Trophoblast cell (in vitro differentiated cells and primary cell): Measurements from ENCODE around the gene CXCL3.
A peak's percentile ranks its signal among the peaks of the same experiment; 100 is the strongest.

Experiments
- DNase-seq, 2 donors: peaks; one replicate each; pipeline ENCODE4 v3.0.0-alpha.2; 2016
- H2AFZ ChIP-seq: 2 replicates; pipeline ENCODE4 v1.6.1; 2013; ENCODE audit warnings: low read length, moderate library complexity, mild to moderate bottlenecking; ENCODE audit not compliant: insufficient read depth, poor library complexity
- H2AK5ac ChIP-seq: 2 replicates; pipeline ENCODE4 v1.6.1; 2013; ENCODE audit warnings: mild to moderate bottlenecking, low read length
- H2BK120ac ChIP-seq: 2 replicates; pipeline ENCODE4 v1.6.1; 2013; ENCODE audit warnings: low read length, mild to moderate bottlenecking, moderate library complexity; ENCODE audit not compliant: insufficient read depth, poor library complexity
- H2BK12ac ChIP-seq: 2 replicates; pipeline ENCODE4 v1.6.1; 2013; ENCODE audit warnings: mild to moderate bottlenecking, low read length, moderate library complexity
- H2BK5ac ChIP-seq: 2 replicates; pipeline ENCODE4 v1.6.1; 2013; ENCODE audit warnings: low read length, low read depth, moderate library complexity, mild to moderate bottlenecking; ENCODE audit not compliant: poor library complexity
- H3K14ac ChIP-seq: 2 replicates; pipeline ENCODE4 v1.6.1; 2013; ENCODE audit warnings: mild to moderate bottlenecking, low read length
- H3K18ac ChIP-seq: 2 replicates; pipeline ENCODE4 v1.6.1; 2013; ENCODE audit warnings: mild to moderate bottlenecking, low read length
- H3K23ac ChIP-seq: 2 replicates; pipeline ENCODE4 v1.6.1; 2013; ENCODE audit warnings: low read length
- H3K27ac ChIP-seq: 2 replicates; pipeline ENCODE4 v1.5.1; 2013; ENCODE audit warnings: low read depth, mild to moderate bottlenecking, inconsistent platforms, low read length, moderate library complexity
- H3K27me3 ChIP-seq: 2 replicates; pipeline ENCODE4 v1.6.1; 2013; ENCODE audit warnings: inconsistent platforms, mild to moderate bottlenecking, low read length, moderate library complexity; ENCODE audit not compliant: insufficient read depth
- H3K36me3 ChIP-seq, 2 experiments: 1 replicate in 1 of 2; 2 replicates in 1 of 2; pipeline ENCODE4 v1.6.1; 2013; ENCODE audit warnings: low read length in 2 of 2, mild to moderate bottlenecking in 2 of 2, moderate library complexity in 1 of 2; ENCODE audit not compliant: insufficient read depth in 2 of 2, control insufficient read depth in 1 of 2
- H3K4ac ChIP-seq: 2 replicates; pipeline ENCODE4 v1.6.1; 2013; ENCODE audit warnings: low read depth, mild to moderate bottlenecking, low read length, moderate library complexity
- H3K4me1 ChIP-seq, 2 experiments: 1 replicate in 1 of 2; 2 replicates in 1 of 2; pipeline ENCODE4 v1.6.1; 2013; ENCODE audit warnings: low read length in 2 of 2, mild to moderate bottlenecking in 2 of 2, moderate library complexity in 1 of 2; ENCODE audit not compliant: insufficient read depth in 2 of 2, control insufficient read depth in 1 of 2
- H3K4me2 ChIP-seq: 2 replicates; pipeline ENCODE4 v1.6.1; 2013; ENCODE audit warnings: inconsistent platforms, mild to moderate bottlenecking, low read length, moderate library complexity
- H3K4me3 ChIP-seq: 2 replicates; pipeline ENCODE4 v1.5.1; 2013; ENCODE audit warnings: mild to moderate bottlenecking, low read depth, low read length, inconsistent platforms
- H3K79me1 ChIP-seq: one replicate; pipeline ENCODE4 v1.6.1; 2013; ENCODE audit warnings: low read length
- H3K79me2 ChIP-seq: 2 replicates; pipeline ENCODE4 v1.6.1; 2013; ENCODE audit warnings: low read length, mild to moderate bottlenecking; ENCODE audit not compliant: control insufficient read depth, insufficient read depth, poor library complexity
- H3K9ac ChIP-seq: 2 replicates; pipeline ENCODE4 v1.6.1; 2013; ENCODE audit warnings: mild to moderate bottlenecking, low read length
- H3K9me3 ChIP-seq: 2 replicates; pipeline ENCODE4 v1.6.1; 2013; ENCODE audit warnings: low read depth, mild to moderate bottlenecking, control low read depth, inconsistent platforms, low read length; ENCODE audit not compliant: insufficient read depth
- H4K12ac ChIP-seq: 2 replicates; pipeline ENCODE4 v1.6.1; 2013; ENCODE audit warnings: low read depth, mild to moderate bottlenecking, low read length, moderate library complexity
- H4K8ac ChIP-seq: 2 replicates; pipeline ENCODE4 v1.6.1; 2013; ENCODE audit warnings: low read depth, mild to moderate bottlenecking, low read length, moderate library complexity
- H4K91ac ChIP-seq: one replicate; pipeline ENCODE4 v1.6.1; 2013; ENCODE audit warnings: low read depth, mild to moderate bottlenecking, low read length, moderate library complexity
- WGBS: extraction: QIAGEN DNeasy Blood & Tissue Kit; methylation state at CpG from one replicate; pipeline ENCODE4 v1.1.7; 2013; ENCODE audit warnings: missing lambda C conversion rate; ENCODE audit not compliant: insufficient read length, insufficient coverage; ENCODE audit errors: extremely low coverage; 5-methylcytosine and 5-hydroxymethylcytosine counted together

The CXCL3 gene

GRCh38 chr4:74058048-74058651, 19.7 kb upstream of the CXCL3 start:
- Histone ChIP-seq H2BK5ac (no peak overlapping the region), H4K12ac (no peak overlapping the region), H2BK12ac (no peak overlapping the region), H3K79me1 (no peaks in the 10 kb centered on the region), H3K79me2 (no peaks in the 10 kb centered on the region), H3K4me3 (no peak overlapping the region), H3K14ac (no peak overlapping the region), H3K4me2 (no peak overlapping the region), H4K8ac (no peak overlapping the region), H3K18ac (no peak overlapping the region), H3K36me3 (no peaks in the 10 kb centered on the region), H2BK120ac (no peak overlapping the region), H3K9ac (no peak overlapping the region), H3K9me3 (no peaks in the 10 kb centered on the region), H3K4me1 (no peaks in the 10 kb centered on the region), H3K27me3 (no peaks in the 10 kb centered on the region), H3K4ac (no peak overlapping the region), H4K91ac (no peak overlapping the region), H2AK5ac (no peak overlapping the region), H3K27ac (no peak overlapping the region), H2AFZ (no peak overlapping the region), H3K23ac (no peak overlapping the region)
- DNase-seq = no peak
- no CpG with 5 or more reads among the region's 4 CpGs for WGBS

GRCh38 chr4:74057588-74057987, 19.1 kb upstream of the CXCL3 start:
- no peak for DNase-seq
- Histone ChIP-seq H2BK120ac (no peak overlapping the region), H3K18ac (no peak overlapping the region), H2AFZ (no peak overlapping the region), H2BK12ac (no peak overlapping the region), H3K79me2 (no peaks in the 10 kb centered on the region), H3K4ac (no peak overlapping the region), H2BK5ac (no peak overlapping the region), H4K12ac (no peak overlapping the region), H2AK5ac (no peak overlapping the region), H3K23ac (no peak overlapping the region), H3K4me1 (no peaks in the 10 kb centered on the region), H3K79me1 (no peaks in the 10 kb centered on the region), H4K8ac (no peak overlapping the region), H4K91ac (no peak overlapping the region), H3K27ac (no peak overlapping the region), H3K27me3 (no peaks in the 10 kb centered on the region), H3K4me3 (no peak overlapping the region), H3K9ac (no peak overlapping the region), H3K14ac (no peak overlapping the region), H3K36me3 (no peaks in the 10 kb centered on the region), H3K9me3 (no peaks in the 10 kb centered on the region), H3K4me2 (no peak overlapping the region)
- no CpG with 5 or more reads among the region's 1 CpG for WGBS

- no peak overlapping the region for H4K8ac ChIP-seq
- DNase-seq = peak in 1 of 2 donors; percentile 36
- H3K18ac ChIP-seq = no peak overlapping the region
- H3K23ac ChIP-seq = no peak overlapping the region
- H3K79me2 ChIP-seq = no peaks in the 10 kb centered on the region
- no peak overlapping the region for H3K27ac ChIP-seq
- no peaks in the 10 kb centered on the region for H3K4me1 ChIP-seq
- H3K4me3 ChIP-seq = no peak overlapping the region
- no peak overlapping the region for H3K4me2 ChIP-seq
- H4K91ac ChIP-seq = no peak overlapping the region
- no peak overlapping the region for H3K14ac ChIP-seq
- no peak overlapping the region for H2BK5ac ChIP-seq
- no peak overlapping the region for H2AFZ ChIP-seq
- no peak overlapping the region for H2AK5ac ChIP-seq
- no peaks in the 10 kb centered on the region for H3K27me3 ChIP-seq
- no peak overlapping the region for H3K4ac ChIP-seq
- H3K36me3 ChIP-seq = no peaks in the 10 kb centered on the region
- no peak overlapping the region for H2BK120ac ChIP-seq
- no peak overlapping the region for H2BK12ac ChIP-seq
- no CpG with 5 or more reads among the region's 4 CpGs for WGBS
- H3K9ac ChIP-seq = no peak overlapping the region
- no peaks in the 10 kb centered on the region for H3K9me3 ChIP-seq
- H3K79me1 ChIP-seq = no peaks in the 10 kb centered on the region
- H4K12ac ChIP-seq = no peak overlapping the region
These were observed 18.5 kb upstream of the CXCL3 start for GRCh38 chr4:74056858-74057562.

- no peak overlapping the region for H2BK12ac ChIP-seq
- H3K18ac ChIP-seq = no peak overlapping the region
- no peaks in the 10 kb centered on the region for H3K36me3 ChIP-seq
- H2AK5ac ChIP-seq = no peak overlapping the region
- no peaks in the 10 kb centered on the region for H3K27me3 ChIP-seq
- WGBS = no CpG with 5 or more reads among the region's 1 CpG
- H2BK120ac ChIP-seq = no peak overlapping the region
- no peak overlapping the region for H3K4me2 ChIP-seq
- H3K4me3 ChIP-seq = no peak overlapping the region
- H4K8ac ChIP-seq = no peak overlapping the region
- no peak overlapping the region for H4K12ac ChIP-seq
- no peaks in the 10 kb centered on the region for H3K79me1 ChIP-seq
- no peak overlapping the region for H3K9ac ChIP-seq
- H3K4me1 ChIP-seq = no peaks in the 10 kb centered on the region
- no peak overlapping the region for H4K91ac ChIP-seq
- no peak overlapping the region for H2BK5ac ChIP-seq
- H3K9me3 ChIP-seq = no peaks in the 10 kb centered on the region
- H3K79me2 ChIP-seq = no peaks in the 10 kb centered on the region
- no peak overlapping the region for H3K27ac ChIP-seq
- no peak overlapping the region for H2AFZ ChIP-seq
- no peak overlapping the region for H3K23ac ChIP-seq
- no peak overlapping the region for H3K14ac ChIP-seq
- no peak for DNase-seq
- H3K4ac ChIP-seq = no peak overlapping the region
These were observed 17.8 kb upstream of the CXCL3 start for GRCh38 chr4:74056114-74056857.
